Naive B cell (primary cell): ENCODE results near the gene FGFR1OP2. TPM values are rescaled to one million over a fixed set of nuclear protein-coding genes. Genes with fewer than 3 reads are reported as not detected.
"Not testable (repeated sequence)": the region's sequence is repeated elsewhere in the genome, so short reads cannot be mapped to it uniquely, and the experiment has no call there.

Experiments
- ATAC-seq, 2 donors: fragments of 150-1000 bp; cut with Tn5 transposase; 2 replicates each; pipeline ENCODE4 v1.10.0; 2021; ENCODE audit warnings: low read depth in 2 of 2, mild to moderate bottlenecking in 2 of 2, moderate library complexity in 2 of 2
- DNase-seq: peaks from one replicate; pipeline ENCODE4 v3.0.0; 2022
- H3K27ac Mint-ChIP-seq, 6 donors: one replicate each; pipeline ENCODE4 v1.8.0; 2020 to 2022; ENCODE audit warnings: mild to moderate bottlenecking in 6 of 6, mixed read lengths in 6 of 6, moderate library complexity in 5 of 6, inconsistent platforms in 2 of 6
- H3K27me3 Mint-ChIP-seq, 3 donors: one replicate each; pipeline ENCODE4 v1.8.0; 2021 to 2022; ENCODE audit warnings: mixed read lengths in 3 of 3, mild to moderate bottlenecking in 1 of 3
- H3K36me3 Mint-ChIP-seq, 2 donors: one replicate each; pipeline ENCODE4 v1.8.0; 2020 to 2022; ENCODE audit warnings: mixed read lengths in 2 of 2, inconsistent platforms in 1 of 2, mild to moderate bottlenecking in 1 of 2
- H3K4me1 Mint-ChIP-seq, 3 donors: one replicate each; pipeline ENCODE4 v1.8.0; 2020 to 2022; ENCODE audit warnings: mixed read lengths in 3 of 3, inconsistent platforms in 1 of 3, mild to moderate bottlenecking in 1 of 3, moderate library complexity in 1 of 3
- H3K4me3 Mint-ChIP-seq, 8 donors: one replicate each; pipeline ENCODE4 v1.8.0; 2020 to 2022; ENCODE audit warnings: mild to moderate bottlenecking in 8 of 8, mixed read lengths in 8 of 8, moderate library complexity in 8 of 8, inconsistent platforms in 2 of 8
- H3K9me3 Mint-ChIP-seq, 7 donors: one replicate each; pipeline ENCODE4 v1.8.0; 2020 to 2022; ENCODE audit warnings: mixed read lengths in 7 of 7, mild to moderate bottlenecking in 5 of 7, inconsistent platforms in 2 of 7, moderate library complexity in 1 of 7
- polyA plus RNA-seq, 6 donors: library from polyadenylated mRNA; unstranded; fragments of 300-500 nt; fragmentation: Illumina TruSeq; gene quantifications; one replicate each; pipeline ENCODE4 v1.2.3, GENCODE V29; 2021; ENCODE audit warnings: low read depth in 6 of 6

The FGFR1OP2 gene
- polyA plus RNA-seq, 6 donors from 2014 or later = 54.2 to 68.4 (median 59.5) TPM

- Mint-ChIP-seq H3K4me1 (peaks cover 34 to 70% (median 65%) of the 10 kb centered on the region in 3 donors), H3K27me3 (no peaks in the 10 kb centered on the region)
Measured at GRCh38 chr12:26935636-26936378, 2.5 kb upstream of the FGFR1OP2 start.

GRCh38 chr12:26936559-26937442, 1.5 kb upstream of the FGFR1OP2 start:
- no peaks in the 10 kb centered on the region for H3K27me3 Mint-ChIP-seq
- no peaks in the 10 kb centered on the region for H3K9me3 Mint-ChIP-seq
- peak overlapping the region; percentile 90 to 100 (median 98) for H3K4me3 Mint-ChIP-seq
- no peak for ATAC-seq
- H3K36me3 Mint-ChIP-seq = peaks cover 8 to 18% of the 10 kb centered on the region in 2 donors
- H3K27ac Mint-ChIP-seq = peak overlapping the region; percentile 73 to 99 (median 99)
- peaks cover 39 to 78% (median 73%) of the 10 kb centered on the region in 3 donors for H3K4me1 Mint-ChIP-seq
- DNase-seq = no peak

More at GRCh38 chr12:26935636-26936378, 2.5 kb upstream of the FGFR1OP2 start:
- Mint-ChIP-seq H3K27ac (peak overlapping the region in 3 of 6 donors; percentile 38 to 92 (median 74)), H3K36me3 (peaks cover 8 to 18% of the 10 kb centered on the region in 2 donors), H3K9me3 (no peaks in the 10 kb centered on the region), H3K4me3 (peak overlapping the region in 5 of 8 donors; percentile 29 to 99 (median 90))
- ATAC-seq = no peak
- DNase-seq = no peak

GRCh38 chr12:26937443-26937862, 817 bp upstream of the FGFR1OP2 start:
- DNase-seq = no peak

GRCh38 chr12:26938701-26939062, 412 bp downstream of the FGFR1OP2 start:
- H3K4me3 Mint-ChIP-seq = peak overlapping the region; percentile 90 to 100 (median 98)
- DNase-seq = no peak
- H3K27ac Mint-ChIP-seq = peak overlapping the region; percentile 92 to 99 (median 99)
- peaks cover 43 to 84% (median 71%) of the 10 kb centered on the region in 3 donors for H3K4me1 Mint-ChIP-seq
- H3K36me3 Mint-ChIP-seq = peaks cover under 1 to 11% of the 10 kb centered on the region in 2 donors
- ATAC-seq = peak; percentile 11 to 15
- H3K9me3 Mint-ChIP-seq = no peaks in the 10 kb centered on the region
- no peaks in the 10 kb centered on the region for H3K27me3 Mint-ChIP-seq

More at GRCh38 chr12:26937443-26937862, 817 bp upstream of the FGFR1OP2 start:
- peaks cover 45 to 82% (median 73%) of the 10 kb centered on the region in 3 donors for H3K4me1 Mint-ChIP-seq
- no peak for ATAC-seq
- H3K27ac Mint-ChIP-seq = peak overlapping the region; percentile 92 to 99 (median 99)
- H3K4me3 Mint-ChIP-seq = peak overlapping the region; percentile 90 to 100 (median 98)
- H3K9me3 Mint-ChIP-seq = no peaks in the 10 kb centered on the region
- peaks cover 4 to 18% of the 10 kb centered on the region in 2 donors for H3K36me3 Mint-ChIP-seq
- H3K27me3 Mint-ChIP-seq = no peaks in the 10 kb centered on the region

GRCh38 chr12:26939192-26939832, 1.0 kb downstream of the FGFR1OP2 start:
- Mint-ChIP-seq H3K36me3 (peaks cover 7 to 10% of the 10 kb centered on the region in 2 donors), H3K27ac (peak overlapping the region; percentile 92 to 99 (median 99)), H3K4me1 (peaks cover 49 to 88% (median 75%) of the 10 kb centered on the region in 3 donors), H3K9me3 (no peaks in the 10 kb centered on the region), H3K27me3 (no peaks in the 10 kb centered on the region), H3K4me3 (peak overlapping the region; percentile 90 to 100 (median 98))
- ATAC-seq = peak; percentile 13 to 18
- peak; percentile 27 for DNase-seq

GRCh38 chr12:26939953-26940352, 1.7 kb downstream of the FGFR1OP2 start:
- no peak for DNase-seq
- peak overlapping the region; percentile 90 to 100 (median 98) for H3K4me3 Mint-ChIP-seq
- H3K4me1 Mint-ChIP-seq = peaks cover 44 to 86% (median 69%) of the 10 kb centered on the region in 3 donors

GRCh38 chr12:26940516-26941214, 2.4 kb downstream of the FGFR1OP2 start:
- Mint-ChIP-seq H3K36me3 (peaks cover 10 to 12% of the 10 kb centered on the region in 2 donors), H3K4me3 (peak overlapping the region; percentile 68 to 100 (median 90)), H3K4me1 (peaks cover 39 to 87% (median 62%) of the 10 kb centered on the region in 3 donors), H3K27me3 (no peaks in the 10 kb centered on the region), H3K9me3 (peaks cover 0 to 4% (median 0%) of the 10 kb centered on the region in 7 donors), H3K27ac (peak overlapping the region in 4 of 6 donors; percentile 56 to 92 (median 82))
- ATAC-seq = no peak
- DNase-seq = no peak

More at GRCh38 chr12:26939953-26940352, 1.7 kb downstream of the FGFR1OP2 start:
- H3K9me3 Mint-ChIP-seq = peaks cover 0 to 2% (median 0%) of the 10 kb centered on the region in 7 donors
- H3K27me3 Mint-ChIP-seq = no peaks in the 10 kb centered on the region
- peak overlapping the region in 4 of 6 donors; percentile 45 to 99 (median 88) for H3K27ac Mint-ChIP-seq
- no peak for ATAC-seq
- H3K36me3 Mint-ChIP-seq = peaks cover 9 to 10% of the 10 kb centered on the region in 2 donors

- peaks cover 0 to 6% (median 0%) of the 10 kb centered on the region in 7 donors for H3K9me3 Mint-ChIP-seq
- peak overlapping the region; percentile 68 to 99 (median 88) for H3K4me3 Mint-ChIP-seq
- no peak for DNase-seq
- ATAC-seq = no peak
- peaks cover 38 to 87% (median 62%) of the 10 kb centered on the region in 3 donors for H3K4me1 Mint-ChIP-seq
- no peaks in the 10 kb centered on the region for H3K27me3 Mint-ChIP-seq
- peaks cover 10 to 12% of the 10 kb centered on the region in 2 donors for H3K36me3 Mint-ChIP-seq
- peak overlapping the region; percentile 75 to 93 (median 90) for H3K27ac Mint-ChIP-seq
Measured at GRCh38 chr12:26941215-26941594, 2.9 kb downstream of the FGFR1OP2 start.

GRCh38 chr12:26948309-26948708, 10.0 kb downstream of the FGFR1OP2 start:
- Mint-ChIP-seq H3K27me3 (no peaks in the 10 kb centered on the region), H3K9me3 (peaks cover 0 to 14% (median 11%) of the 10 kb centered on the region in 7 donors), H3K27ac (peak overlapping the region in 2 of 6 donors; percentile 17 to 51), H3K4me1 (peaks cover 27 to 61% (median 35%) of the 10 kb centered on the region in 3 donors), H3K4me3 (no peak overlapping the region), H3K36me3 (peaks cover 0 to 34% of the 10 kb centered on the region in 2 donors)
- no peak for ATAC-seq
- DNase-seq = no peak

- Mint-ChIP-seq H3K9me3 (peaks cover 0 to 3% (median 2%) of the 10 kb centered on the region in 7 donors), H3K27ac (no peak overlapping the region), H3K27me3 (no peaks in the 10 kb centered on the region), H3K4me1 (peaks cover 13 to 29% (median 15%) of the 10 kb centered on the region in 3 donors), H3K4me3 (no peak overlapping the region), H3K36me3 (peaks cover 14 to 20% of the 10 kb centered on the region in 2 donors)
- no peak for ATAC-seq
- DNase-seq = no peak
Measured at GRCh38 chr12:26953447-26953846, 15.2 kb downstream of the FGFR1OP2 start.

- Mint-ChIP-seq H3K27me3 (no peaks in the 10 kb centered on the region), H3K27ac (no peak overlapping the region), H3K4me3 (no peak overlapping the region), H3K36me3 (peaks cover 14 to 18% of the 10 kb centered on the region in 2 donors), H3K9me3 (peaks cover 0 to 2% (median 0%) of the 10 kb centered on the region in 7 donors), H3K4me1 (peaks cover 13 to 29% (median 15%) of the 10 kb centered on the region in 3 donors)
- DNase-seq = no peak
- no peak for ATAC-seq
Measured at GRCh38 chr12:26954027-26954426, 15.8 kb downstream of the FGFR1OP2 start.

- peak overlapping the region in 3 of 6 donors; percentile 7 to 67 (median 50) for H3K27ac Mint-ChIP-seq
- H3K27me3 Mint-ChIP-seq, ATAC-seq, H3K9me3 Mint-ChIP-seq, H3K4me1 Mint-ChIP-seq, DNase-seq, H3K4me3 Mint-ChIP-seq: not testable (repeated sequence)
- H3K36me3 Mint-ChIP-seq = peaks cover 12 to 23% of the 10 kb centered on the region in 2 donors
Measured at GRCh38 chr12:26961391-26961790, 23.1 kb downstream of the FGFR1OP2 start.
